GM18870 (cell line): ENCODE results near the gene TULP1.
"Not testable (repeated sequence)": the region's sequence is repeated elsewhere in the genome, so short reads cannot be mapped to it uniquely, and the experiment has no call there.

Experiments used
- ATAC-seq: cut with Tn5 transposase; IDR thresholded peaks from one replicate; pipeline ENCODE4 v1.9.1; 2021; ENCODE audit warnings: moderate library complexity; ENCODE audit not compliant: unreplicated experiment

The TULP1 gene

DNA sequence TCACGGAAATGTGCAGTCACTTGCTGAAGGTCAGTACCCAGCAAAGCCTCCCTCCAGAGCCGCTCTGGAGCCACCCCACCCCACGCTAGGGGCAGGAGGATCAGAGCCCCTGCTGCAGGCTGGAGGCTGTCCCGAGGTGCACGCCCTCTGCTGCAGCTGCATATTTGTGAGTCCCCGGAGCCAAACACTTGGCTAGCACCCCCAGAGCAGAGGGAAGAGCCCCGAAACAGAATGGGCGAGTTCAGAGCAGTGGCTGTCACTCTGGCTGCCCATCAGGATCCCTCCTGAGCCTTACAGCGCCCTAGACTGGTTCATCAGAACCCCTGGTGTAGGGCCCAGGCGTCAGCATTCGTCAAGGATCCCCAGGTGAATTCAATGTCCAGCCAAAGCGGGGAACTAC, 9.5 kb upstream of the TULP1 start:
- ATAC-seq = no peak

DNA sequence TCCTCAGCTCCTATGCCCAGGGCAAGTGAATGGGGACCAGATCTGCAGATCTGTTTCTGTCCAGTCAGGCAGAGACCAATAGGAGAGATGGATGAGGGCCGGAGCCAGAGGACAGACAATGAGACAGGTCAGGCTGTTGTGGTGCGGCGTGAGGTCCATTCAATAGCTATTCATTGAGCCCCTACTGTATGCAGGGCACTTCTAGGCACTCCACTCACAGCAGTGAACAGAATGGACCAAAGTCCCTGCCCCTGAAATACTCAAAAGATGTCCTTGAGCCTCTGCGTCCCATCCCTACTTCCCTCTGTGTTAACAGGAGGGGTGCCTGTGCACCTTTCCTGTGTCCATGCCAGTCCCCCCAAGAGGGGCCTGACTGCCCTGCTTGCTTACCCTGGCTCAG, 8.5 kb upstream of the TULP1 start:
- no peak for ATAC-seq

GRCh38 chr6:35519313-35520015, 6.8 kb upstream of the TULP1 start:
- ATAC-seq = no peak

DNA sequence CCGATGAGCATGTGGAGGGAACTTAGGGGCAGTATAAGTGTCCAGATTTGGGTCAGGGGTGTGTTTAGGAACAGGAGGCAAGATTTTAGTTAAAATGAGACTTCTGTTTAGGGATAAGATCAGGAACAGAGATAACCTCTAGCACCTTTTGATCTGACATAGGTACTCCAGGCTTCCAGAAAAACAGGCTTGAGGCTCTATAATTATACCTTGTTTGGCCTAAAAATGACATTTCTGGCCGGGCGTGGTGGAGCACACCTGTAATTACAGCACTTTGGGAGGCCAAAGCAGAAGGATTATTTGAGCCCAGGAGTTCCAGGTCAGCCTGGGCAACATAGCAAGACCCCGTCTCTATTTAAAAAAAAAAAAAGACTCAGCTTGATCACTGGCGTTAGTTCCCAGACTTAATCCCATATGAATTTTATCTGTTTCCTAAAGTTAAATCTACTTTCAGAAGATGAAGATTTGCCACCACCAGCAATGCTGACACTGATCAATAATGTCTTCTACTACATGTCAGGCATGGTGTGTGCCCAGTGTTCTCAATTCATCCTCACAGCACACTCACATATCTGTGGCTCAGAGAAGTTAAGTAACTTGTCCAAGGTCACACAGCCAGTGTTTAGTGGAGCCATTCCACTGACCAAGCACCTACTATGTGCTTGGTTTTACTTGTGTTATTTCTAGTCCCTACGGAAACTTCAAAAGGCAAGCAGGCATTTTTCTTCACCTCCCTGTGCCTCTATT, 6.0 kb upstream of the TULP1 start:
- no peak for ATAC-seq

DNA sequence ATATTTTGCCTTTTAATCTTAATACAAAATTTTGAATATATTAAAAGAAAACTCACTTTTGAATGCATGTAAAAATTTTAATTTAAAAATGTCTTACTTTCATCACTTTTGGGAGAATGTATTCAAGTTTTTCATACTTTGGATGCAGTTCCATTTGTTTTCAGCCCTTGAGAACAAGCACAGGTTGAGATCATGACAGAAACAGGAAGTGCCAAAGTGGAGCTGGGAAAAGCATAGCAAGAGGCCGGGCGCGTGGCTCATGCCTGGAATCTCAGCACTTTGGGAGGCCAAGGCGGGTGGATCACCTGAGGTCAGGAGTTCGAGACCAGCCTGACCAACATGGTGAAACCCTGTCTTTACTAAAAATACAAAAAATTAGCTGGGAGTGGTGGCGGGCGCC, 5.3 kb upstream of the TULP1 start:
- not testable (repeated sequence) for ATAC-seq

DNA sequence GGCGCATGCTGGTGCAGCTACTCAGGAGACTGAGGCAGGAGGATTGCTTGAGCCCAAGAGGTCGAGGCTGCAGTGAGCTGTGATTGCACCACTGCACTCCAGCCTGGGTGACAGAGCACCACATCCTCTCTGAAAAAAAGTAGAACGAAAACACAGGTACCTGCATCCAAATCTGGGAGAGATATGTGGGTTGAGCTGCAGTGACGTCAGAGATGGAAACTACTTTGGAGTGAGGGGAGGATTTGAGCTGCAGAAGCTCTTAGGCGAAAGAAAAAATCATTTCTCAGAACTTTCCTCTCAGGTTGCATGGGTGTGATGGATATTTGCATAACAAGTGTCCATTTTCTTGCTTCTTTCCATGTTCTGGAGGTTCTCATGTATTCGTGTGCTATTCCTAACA, 4.0 kb upstream of the TULP1 start:
- ATAC-seq = no peak

DNA sequence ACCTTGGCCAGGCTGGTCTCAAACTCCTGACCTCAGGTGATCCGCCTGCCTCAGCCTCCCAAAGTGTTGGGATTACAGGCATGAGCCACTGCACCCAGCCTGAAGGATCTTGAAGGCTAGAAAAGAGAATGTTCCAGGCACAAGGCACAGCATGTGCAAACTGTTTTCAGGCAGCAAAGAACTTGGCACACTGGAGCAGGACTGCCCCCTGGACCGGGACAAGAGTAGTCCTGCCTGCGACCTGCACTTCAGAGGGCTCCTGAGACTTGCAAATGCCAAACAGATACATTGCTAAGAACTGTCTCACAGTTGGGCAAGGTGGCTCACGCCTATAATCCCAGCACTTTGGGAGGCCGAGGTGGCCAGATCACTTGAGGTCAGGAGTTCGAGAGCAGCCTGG, 3.2 kb upstream of the TULP1 start:
- ATAC-seq = not testable (repeated sequence)

- ATAC-seq = no peak
Measured at GRCh38 chr6:35514587-35514986, 1.9 kb upstream of the TULP1 start.

- ATAC-seq = no peak
Measured at GRCh38 chr6:35512006-35512405, 690 bp downstream of the TULP1 start.

DNA sequence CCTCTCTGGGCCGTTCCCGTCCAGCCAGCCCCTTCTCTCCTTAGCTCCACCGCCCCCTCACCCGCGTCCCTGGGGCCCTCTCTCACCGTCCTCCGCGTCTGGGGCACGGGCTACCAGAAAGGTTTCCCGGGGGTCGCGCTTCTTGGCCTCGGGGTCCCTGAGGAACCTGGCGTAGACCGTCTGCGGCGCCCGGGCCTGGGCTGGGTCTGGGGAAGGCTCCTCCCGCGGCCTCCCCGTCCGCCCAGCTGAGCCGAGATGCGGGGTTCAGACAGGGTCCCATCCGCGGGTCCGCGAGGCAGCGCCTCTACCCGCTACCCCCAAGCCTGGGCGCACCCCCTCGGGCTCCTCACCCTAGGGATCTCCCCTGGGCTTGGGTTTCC, 1.1 kb downstream of the TULP1 start:
- no peak for ATAC-seq

DNA sequence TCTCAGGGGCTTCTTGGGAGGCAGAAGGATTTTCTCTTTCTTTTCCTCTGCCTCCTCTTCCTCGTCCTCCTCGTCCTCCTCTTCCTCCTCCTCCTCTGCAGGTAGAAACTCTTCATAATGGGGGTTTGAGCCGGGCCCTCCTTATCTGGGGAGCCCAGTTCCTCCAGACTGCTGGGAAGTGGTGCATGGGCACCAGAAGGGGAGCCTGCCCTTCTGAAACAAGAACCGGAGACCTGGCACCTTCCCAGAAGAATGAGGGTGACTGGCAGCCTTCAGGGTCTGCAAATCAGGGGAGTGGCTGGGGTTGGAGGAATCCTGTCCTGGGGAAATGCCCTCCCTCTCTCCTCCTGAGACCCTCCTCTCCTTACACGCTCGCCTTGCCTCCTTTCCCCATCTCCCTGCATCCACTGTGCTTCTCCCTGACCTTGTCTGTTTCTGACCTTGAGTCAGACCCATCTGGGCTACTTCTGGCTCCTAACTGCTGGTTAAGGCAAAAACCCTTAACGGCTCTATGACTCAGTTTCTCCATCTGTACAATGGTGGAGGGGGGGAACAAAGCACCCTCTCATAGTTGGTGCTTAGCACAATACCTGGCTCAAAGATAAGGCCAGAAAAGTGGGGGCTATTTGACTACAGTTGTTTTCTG, 1.7 kb downstream of the TULP1 start:
- no peak for ATAC-seq

DNA sequence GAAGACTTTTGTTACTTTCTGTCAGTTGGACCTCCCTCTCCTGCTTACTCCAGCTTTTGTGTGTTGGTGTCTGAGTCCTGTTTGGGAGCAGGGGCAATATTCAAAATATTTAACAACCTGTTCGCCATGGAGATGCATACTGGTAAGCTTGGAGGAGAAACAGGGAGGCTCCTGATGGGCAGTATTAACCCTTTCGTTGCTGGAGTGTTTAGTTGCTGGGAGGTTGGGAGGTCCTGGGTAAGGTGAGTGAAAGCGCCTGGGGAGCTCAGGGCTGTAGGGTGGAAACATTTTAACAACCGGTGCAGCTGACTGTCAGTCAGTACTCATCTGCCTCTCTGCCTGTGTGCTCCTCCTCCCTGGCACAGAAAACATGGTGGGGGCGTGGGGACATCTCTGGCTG, 4.2 kb downstream of the TULP1 start:
- no peak for ATAC-seq

GRCh38 chr6:35508027-35508426, 4.7 kb downstream of the TULP1 start:
- no peak for ATAC-seq

GRCh38 chr6:35507221-35507620, 5.5 kb downstream of the TULP1 start:
- no peak for ATAC-seq

DNA sequence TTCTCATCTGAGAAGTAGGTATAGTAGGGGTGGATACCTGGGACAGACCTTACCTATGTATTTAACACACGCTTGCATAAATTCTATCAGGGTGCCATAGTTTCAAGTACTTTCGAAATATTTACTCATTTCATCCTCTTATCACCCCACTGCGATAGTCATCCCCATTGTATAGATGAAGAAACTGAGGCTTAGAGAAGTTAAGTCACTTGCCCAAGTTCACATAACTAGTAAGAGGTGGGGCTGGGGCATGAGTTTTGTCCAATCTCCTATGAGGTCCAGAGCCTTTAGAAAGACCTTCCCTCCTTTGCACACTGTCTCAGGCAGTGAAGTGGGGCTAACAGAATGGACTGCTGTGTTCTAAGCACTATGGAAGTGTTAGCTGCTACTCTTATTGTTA, 6.2 kb downstream of the TULP1 start:
- ATAC-seq = no peak

DNA sequence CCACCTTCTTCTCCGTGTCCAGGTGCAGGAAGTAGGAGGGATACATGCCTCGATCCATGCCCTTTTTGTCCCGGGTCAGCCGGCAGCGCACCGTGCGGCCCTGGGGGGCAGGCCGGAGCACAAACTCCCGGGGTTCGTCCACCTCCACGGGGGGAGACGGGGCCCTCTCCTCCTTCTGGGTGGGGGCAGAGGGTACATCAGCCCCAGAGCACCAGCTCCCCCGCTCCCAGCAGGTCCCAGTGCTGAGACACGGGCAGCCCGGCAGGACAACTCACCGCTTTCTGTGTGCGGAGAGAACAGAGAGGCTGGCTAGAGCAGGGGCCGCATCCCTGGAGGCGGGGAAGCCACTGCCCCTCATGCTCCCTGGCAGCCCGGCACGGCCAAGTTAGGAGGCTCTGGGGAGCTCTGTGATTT, 6.7 kb downstream of the TULP1 start:
- ATAC-seq = no peak

GRCh38 chr6:35503534-35503933, 9.2 kb downstream of the TULP1 start:
- no peak for ATAC-seq

DNA sequence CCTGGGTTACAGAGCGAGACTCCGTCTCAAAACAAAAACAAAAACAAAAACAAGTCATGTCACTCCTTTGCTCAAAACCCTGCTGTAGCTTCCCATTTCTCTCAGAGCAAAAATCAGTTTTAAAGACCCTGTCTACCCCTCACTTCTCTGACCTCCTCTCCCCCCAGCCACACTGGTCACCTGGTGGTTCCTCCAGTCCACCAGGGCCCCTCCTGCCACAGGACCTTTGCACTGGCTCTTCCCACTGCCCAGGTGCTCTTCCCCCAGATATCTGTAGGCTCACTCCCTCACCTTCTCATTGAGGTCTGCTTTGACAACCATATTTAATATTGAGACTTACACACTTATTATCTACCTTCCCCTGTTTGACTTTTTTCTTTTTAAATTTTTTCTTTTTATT, 10.9 kb downstream of the TULP1 start:
- no peak for ATAC-seq

DNA sequence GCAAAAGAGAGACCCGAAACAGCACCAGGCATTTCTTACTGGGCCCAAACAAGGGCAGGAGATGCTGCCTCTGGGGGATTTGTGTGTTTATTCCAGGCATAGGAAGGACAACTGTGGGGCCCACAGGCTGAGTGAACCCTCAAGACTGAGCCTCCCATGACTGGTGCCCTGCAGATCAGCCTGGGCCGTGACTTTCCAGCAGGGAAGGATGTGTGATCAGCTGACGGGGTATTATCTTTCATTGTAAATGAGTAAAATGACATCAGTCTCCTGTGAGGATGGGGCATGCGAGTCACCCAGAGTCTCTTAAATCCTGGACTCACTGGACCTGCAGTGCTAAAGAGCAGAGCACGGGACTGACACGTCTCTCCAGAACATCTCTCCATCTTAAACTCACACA, 11.9 kb downstream of the TULP1 start:
- ATAC-seq = no peak

DNA sequence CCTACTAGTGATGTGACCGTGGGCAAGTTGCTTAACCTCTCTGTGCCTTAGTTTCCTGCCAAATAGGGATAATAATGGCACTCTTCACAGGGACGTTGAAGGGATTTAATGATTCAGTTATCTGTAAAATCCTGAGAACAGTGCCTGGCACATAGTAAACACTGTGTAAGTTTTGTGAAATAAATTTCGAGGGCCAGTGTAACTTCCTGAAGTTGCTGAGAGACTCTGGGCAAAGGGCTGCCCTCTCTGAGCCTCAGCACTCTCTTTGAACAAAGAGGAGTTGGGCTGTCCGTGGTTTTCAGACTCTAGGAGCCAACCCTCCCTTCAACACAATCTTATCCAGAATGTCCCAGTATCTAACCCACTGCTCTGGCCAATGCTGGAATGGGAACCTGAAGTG, 13.3 kb downstream of the TULP1 start:
- ATAC-seq = no peak

- ATAC-seq = no peak
Measured at GRCh38 chr6:35498422-35499067, 14.2 kb downstream of the TULP1 start.
